ENCODE data around the gene TEX261. TPM values are rescaled to one million over a fixed set of nuclear protein-coding genes. Genes with fewer than 3 reads are reported as not detected.

TEX261 gene
- total and polyA plus RNA-seq, 2 of the 8 experiments (the other 6 are each of a cell fraction or from before 2014, with no cell fraction given), result 25.2 to 30.1 TPM

DNA sequence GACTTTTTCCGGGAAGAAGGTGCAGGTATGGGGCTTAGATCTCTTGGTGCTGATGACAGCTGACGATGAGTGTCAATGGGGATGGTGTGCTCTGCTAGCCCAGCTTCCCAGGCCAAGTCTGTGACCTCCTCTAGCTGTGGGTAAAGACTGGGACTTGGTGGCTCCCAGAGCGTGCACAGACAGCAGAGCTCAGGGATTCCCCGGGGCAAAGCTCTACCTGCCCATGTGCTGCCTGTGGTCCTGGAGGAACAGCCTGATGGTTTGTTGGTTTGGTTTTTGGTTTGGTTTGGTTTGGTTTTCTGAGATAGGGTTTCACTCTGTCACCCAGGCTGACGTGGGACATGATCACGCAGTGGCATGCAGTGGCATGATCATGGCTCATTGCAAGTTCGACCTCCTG is 39.8 kb downstream of the TEX261 start:
- no peak overlapping the region for H4K8ac ChIP-seq (ENCODE audit: extremely low read depth, insufficient read depth, low read length)
- no peak overlapping the region for H3K4me3 ChIP-seq (ENCODE audit: extremely low read depth in 1 of 4, insufficient read depth in 2 of 4, low read depth in 3 of 4, low read length in 4 of 4)
- peaks cover 0 to 4% (median 3%) of the 10 kb centered on the region in 4 experiments; a peak in 1 of 7 replicates for H3K27me3 ChIP-seq (replicated peaks in 1 of 4; ENCODE audit: control insufficient read depth in 3 of 4, extremely low read depth in 1 of 4, insufficient read depth in 3 of 4, low read length in 3 of 4)
- TF ChIP-seq KDM1A (IDR thresholded peaks at IDR 0.05; ENCODE audit: borderline replicate concordance, low read length), result no peak
- no peak for TF ChIP-seq EP300 (IDR thresholded peaks at IDR 0.05; ENCODE audit: borderline replicate concordance in 1 of 2, low read depth in 2 of 2, low read length in 2 of 2)
- no peak for TF ChIP-seq TAF1 (IDR thresholded peaks at IDR 0.05; ENCODE audit: low read depth, low read length)
- TF ChIP-seq CTBP2 (IDR thresholded peaks at IDR 0.05; ENCODE audit: borderline replicate concordance, insufficient read depth, insufficient read length, low read length), result no peak
- no peak for TF ChIP-seq CHD1 (IDR thresholded peaks at IDR 0.05; ENCODE audit: low read depth, low read length)
- TF ChIP-seq, protein P1, sequence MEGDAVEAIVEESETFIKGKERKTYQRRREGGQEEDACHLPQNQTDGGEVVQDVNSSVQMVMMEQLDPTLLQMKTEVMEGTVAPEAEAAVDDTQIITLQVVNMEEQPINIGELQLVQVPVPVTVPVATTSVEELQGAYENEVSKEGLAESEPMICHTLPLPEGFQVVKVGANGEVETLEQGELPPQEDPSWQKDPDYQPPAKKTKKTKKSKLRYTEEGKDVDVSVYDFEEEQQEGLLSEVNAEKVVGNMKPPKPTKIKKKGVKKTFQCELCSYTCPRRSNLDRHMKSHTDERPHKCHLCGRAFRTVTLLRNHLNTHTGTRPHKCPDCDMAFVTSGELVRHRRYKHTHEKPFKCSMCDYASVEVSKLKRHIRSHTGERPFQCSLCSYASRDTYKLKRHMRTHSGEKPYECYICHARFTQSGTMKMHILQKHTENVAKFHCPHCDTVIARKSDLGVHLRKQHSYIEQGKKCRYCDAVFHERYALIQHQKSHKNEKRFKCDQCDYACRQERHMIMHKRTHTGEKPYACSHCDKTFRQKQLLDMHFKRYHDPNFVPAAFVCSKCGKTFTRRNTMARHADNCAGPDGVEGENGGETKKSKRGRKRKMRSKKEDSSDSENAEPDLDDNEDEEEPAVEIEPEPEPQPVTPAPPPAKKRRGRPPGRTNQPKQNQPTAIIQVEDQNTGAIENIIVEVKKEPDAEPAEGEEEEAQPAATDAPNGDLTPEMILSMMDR (IDR thresholded peaks at IDR 0.05; ENCODE audit: control extremely low read depth in 1 of 3, insufficient read depth in 1 of 3, low read depth in 1 of 3, low read length in 3 of 3), result no peak
- TF ChIP-seq CREB1 (IDR thresholded peaks at IDR 0.05), result no peak
- no peak for TF ChIP-seq MAFK (IDR thresholded peaks at IDR 0.05; ENCODE audit: low read depth, low read length)
- no peak for TF ChIP-seq ASH2L (IDR thresholded peaks at IDR 0.05; ENCODE audit: low read length)
- TF ChIP-seq CBX5 (IDR thresholded peaks at IDR 0.05; ENCODE audit: low read depth, low read length), result no peak
- TF ChIP-seq POLR2A (IDR thresholded peaks at IDR 0.05; ENCODE audit: control extremely low read depth in 1 of 2, low read depth in 2 of 2, low read length in 2 of 2), result no peak
- no peak for TF ChIP-seq PHF8 (conservative IDR thresholded peaks at IDR 0.05; ENCODE audit: low read depth, low read length)
- no peak for TF ChIP-seq SP1 (IDR thresholded peaks at IDR 0.05; ENCODE audit: low read depth, low read length)
- H3K4me2 ChIP-seq (ENCODE audit: insufficient read depth in 1 of 2, low read depth in 2 of 2, low read length in 2 of 2), result no peak overlapping the region
- H4K5ac ChIP-seq (ENCODE audit: insufficient read length, low read depth, low read length), result no peak overlapping the region
- H2BK15ac ChIP-seq (ENCODE audit: low read length), result no peak overlapping the region
- no peaks in the 10 kb centered on the region for H4K20me1 ChIP-seq (replicated peaks in 1 of 2; ENCODE audit: control insufficient read depth in 1 of 2, insufficient read depth in 2 of 2, low read length in 2 of 2)
- no peak overlapping the region for H3K9ac ChIP-seq (replicated peaks in 1 of 4; ENCODE audit: extremely low read depth in 1 of 4, low read depth in 3 of 4, low read length in 3 of 4)
- H2BK20ac ChIP-seq (ENCODE audit: low read length), result no peak overlapping the region
- H3K4me1 ChIP-seq (replicated peaks in 1 of 4; ENCODE audit: control insufficient read depth in 3 of 4, insufficient read depth in 4 of 4, low read length in 3 of 4), result no peaks in the 10 kb centered on the region; a peak in 1 of 7 replicates
- H3K14ac ChIP-seq (ENCODE audit: insufficient read length), result no peak overlapping the region
- no peak overlapping the region for H2BK5ac ChIP-seq (ENCODE audit: low read depth, low read length)
- no peak overlapping the region for H3K4ac ChIP-seq (replicated peaks; ENCODE audit: insufficient read length, low read depth, low read length)
- H3K36me3 ChIP-seq (ENCODE audit: control insufficient read depth in 2 of 4, insufficient read depth in 4 of 4, low read length in 3 of 4), result no peaks in the 10 kb centered on the region
- H2AFZ ChIP-seq (ENCODE audit: low read length), result peak overlapping the region; percentile 34; the same call in 1 of the 2 replicates
- no peak for DNase-seq (ENCODE audit: low read depth in 1 of 2, low spot score in 2 of 2)
- H3K9me3 ChIP-seq (ENCODE audit: insufficient read depth in 2 of 2, low read depth in 1 of 2, low read length in 1 of 2), result no peaks in the 10 kb centered on the region
- no peak overlapping the region for H4K91ac ChIP-seq (replicated peaks; ENCODE audit: insufficient read length, low read length)
- no peaks in the 10 kb centered on the region for H3K23me2 ChIP-seq (ENCODE audit: low read depth, low read length)
- H3K56ac ChIP-seq (replicated peaks; ENCODE audit: insufficient read length, low read depth, low read length), result no peak overlapping the region
- H3K79me1 ChIP-seq (ENCODE audit: low read depth, low read length), result no peaks in the 10 kb centered on the region
- ChIA-PET POLR2A (ENCODE audit: partially characterized antibody) (no interaction called here), CTCF (ENCODE audit: partially characterized antibody) (interaction anchor here (0.6 to 7.0 kb wide), 5 partner anchors 11 to 90 kb away, joined by 3 to 54 read pairs (median 9); no protein-coding TSS in a partner anchor)
- H3K18ac ChIP-seq (ENCODE audit: extremely low read depth, low read length), result no peak overlapping the region
- H2BK12ac ChIP-seq (ENCODE audit: low read depth, low read length), result no peak overlapping the region
- no peak for FAIRE-seq
- H2AK5ac ChIP-seq (ENCODE audit: low read depth, low read length), result no peak overlapping the region
- no peaks in the 10 kb centered on the region for H3K79me2 ChIP-seq (ENCODE audit: control insufficient read depth in 1 of 2, insufficient read depth in 2 of 2, low read length in 2 of 2)
- H3K27ac ChIP-seq (ENCODE audit: low read depth, low read length), result no peak overlapping the region
- H2BK120ac ChIP-seq (replicated peaks; ENCODE audit: low read depth, low read length), result no peak overlapping the region
- no peak overlapping the region for H3K23ac ChIP-seq (ENCODE audit: insufficient read length)
- WGBS, 2 experiments (ENCODE audit: extremely low coverage in 1 of 2, insufficient coverage in 1 of 2, insufficient read length in 1 of 2, insufficient replicate concordance in 2 of 2, low coverage in 1 of 2, low lambda C conversion rate in 2 of 2, missing lambda C conversion rate in 1 of 2), result 91% methylated on average over 7 of the region's 7 CpGs; no CpG with 5 or more reads in 1 of the 2 experiments

All from H1 (cell line).